Measurements from ENCODE around the gene LRRC1.

Gene LRRC1

GRCh38 chr6:53829698-53830221, 35.0 kb downstream of the LRRC1 start:
- ATAC-seq (ENCODE audit: insufficient read depth, low read depth) (no peak), DNase-seq (no peak)
- Histone ChIP-seq H3K36me3 (ENCODE audit: insufficient read depth, low read length) (no peaks in the 10 kb centered on the region), H4K20me1 (ENCODE audit: insufficient read depth, low read length) (peaks cover 31% of the 10 kb centered on the region; the same call in 1 of the 2 replicates), H3K9ac (ENCODE audit: low read depth, low read length) (no peak overlapping the region), H3K79me2 (ENCODE audit: insufficient read depth, low read length) (peaks cover 97% of the 10 kb centered on the region), H3K27ac (ENCODE audit: low read length) (no peak overlapping the region), H3K4me2 (ENCODE audit: insufficient read depth, low read length) (no peak overlapping the region), H3K4me1 (ENCODE audit: insufficient read depth, low read length) (no peaks in the 10 kb centered on the region), H3K27me3 (ENCODE audit: insufficient read depth, low read length, poor library complexity) (no peaks in the 10 kb centered on the region), H3K9me3 (ENCODE audit: insufficient read depth, low read length, severe bottlenecking) (no peaks in the 10 kb centered on the region), H3K4me3 (ENCODE audit: low read depth in 1 of 2, low read length in 2 of 2) (no peak overlapping the region), H2AFZ (ENCODE audit: low read depth, low read length) (no peak overlapping the region)
- TF ChIP-seq CTCF (IDR thresholded peaks at IDR 0.05; ENCODE audit: borderline replicate concordance, extremely low read depth, low read length, poor library complexity, severe bottlenecking) (no peak), EZH2 (IDR thresholded peaks at IDR 0.05; ENCODE audit: borderline replicate concordance, low read depth, low read length, severe bottlenecking) (no peak)

- no peak for DNase-seq
- no peak for ATAC-seq (ENCODE audit: insufficient read depth, low read depth)
- Histone ChIP-seq H3K4me1 (ENCODE audit: insufficient read depth, low read length) (no peaks in the 10 kb centered on the region), H3K9ac (ENCODE audit: low read depth, low read length) (no peak overlapping the region), H3K9me3 (ENCODE audit: insufficient read depth, low read length, severe bottlenecking) (no peaks in the 10 kb centered on the region), H3K4me2 (ENCODE audit: insufficient read depth, low read length) (no peak overlapping the region), H3K4me3 (ENCODE audit: low read depth in 1 of 2, low read length in 2 of 2) (no peak overlapping the region), H3K27ac (ENCODE audit: low read length) (no peak overlapping the region), H3K79me2 (ENCODE audit: insufficient read depth, low read length) (peaks cover 96% of the 10 kb centered on the region), H3K27me3 (ENCODE audit: insufficient read depth, low read length, poor library complexity) (no peaks in the 10 kb centered on the region), H4K20me1 (ENCODE audit: insufficient read depth, low read length) (peaks cover 27% of the 10 kb centered on the region; the same call in 1 of the 2 replicates), H2AFZ (ENCODE audit: low read depth, low read length) (no peak overlapping the region), H3K36me3 (ENCODE audit: insufficient read depth, low read length) (no peaks in the 10 kb centered on the region)
- TF ChIP-seq EZH2 (IDR thresholded peaks at IDR 0.05; ENCODE audit: borderline replicate concordance, low read depth, low read length, severe bottlenecking), result no peak
- TF ChIP-seq CTCF (IDR thresholded peaks at IDR 0.05; ENCODE audit: borderline replicate concordance, extremely low read depth, low read length, poor library complexity, severe bottlenecking), result no peak
These were observed 35.6 kb downstream of the LRRC1 start for GRCh38 chr6:53830366-53830765.

DNA sequence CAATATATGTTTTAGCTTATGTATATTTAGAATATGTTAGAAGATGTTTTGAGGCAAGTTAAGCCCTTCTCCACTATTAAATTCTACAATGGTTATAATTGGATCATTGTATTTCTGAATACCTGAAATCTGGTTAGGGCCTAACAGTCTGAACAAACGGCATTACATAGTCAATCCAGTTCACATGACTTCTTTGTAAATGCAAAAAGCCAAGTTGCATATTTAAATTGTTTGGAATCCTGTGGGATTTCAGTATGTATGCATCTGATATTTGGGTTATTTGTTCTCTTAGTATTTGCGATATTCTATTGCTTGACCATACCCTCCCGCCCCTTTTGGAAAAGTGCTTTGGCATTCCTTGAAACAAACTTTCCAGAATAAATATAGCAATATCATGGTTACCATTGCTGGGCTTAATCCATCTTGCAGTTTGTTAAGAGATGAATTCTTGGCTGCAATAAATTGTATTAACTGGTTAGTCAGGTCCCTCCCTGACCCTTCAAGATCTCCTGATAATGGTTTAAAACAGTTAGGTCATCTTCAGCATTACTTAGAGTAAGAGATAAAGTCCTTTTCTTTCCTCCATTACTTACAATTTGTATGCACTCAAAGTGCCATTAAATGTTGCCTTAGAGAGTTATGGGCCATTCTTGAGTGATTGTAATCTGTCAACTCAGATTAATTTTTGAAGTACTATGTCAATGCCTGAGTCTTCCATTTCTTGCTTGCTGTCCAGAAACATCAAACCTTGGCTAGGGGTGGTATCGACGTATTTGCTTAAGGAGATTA, 36.5 kb downstream of the LRRC1 start:
- DNase-seq, result no peak
- H3K79me2 ChIP-seq (ENCODE audit: insufficient read depth, low read length), result peaks cover 96% of the 10 kb centered on the region

More for the DNA sequence above, 36.5 kb downstream of the LRRC1 start:
- Histone ChIP-seq H3K36me3 (ENCODE audit: insufficient read depth, low read length) (no peaks in the 10 kb centered on the region), H3K27ac (ENCODE audit: low read length) (no peak overlapping the region), H2AFZ (ENCODE audit: low read depth, low read length) (no peak overlapping the region), H3K4me2 (ENCODE audit: insufficient read depth, low read length) (no peak overlapping the region), H3K4me1 (ENCODE audit: insufficient read depth, low read length) (no peaks in the 10 kb centered on the region), H4K20me1 (ENCODE audit: insufficient read depth, low read length) (peaks cover 28% of the 10 kb centered on the region), H3K9me3 (ENCODE audit: insufficient read depth, low read length, severe bottlenecking) (no peaks in the 10 kb centered on the region), H3K27me3 (ENCODE audit: insufficient read depth, low read length, poor library complexity) (no peaks in the 10 kb centered on the region), H3K4me3 (ENCODE audit: low read depth in 1 of 2, low read length in 2 of 2) (no peak overlapping the region), H3K9ac (ENCODE audit: low read depth, low read length) (no peak overlapping the region)
- ATAC-seq (ENCODE audit: insufficient read depth, low read depth), result no peak
- TF ChIP-seq EZH2 (IDR thresholded peaks at IDR 0.05; ENCODE audit: borderline replicate concordance, low read depth, low read length, severe bottlenecking) (no peak), CTCF (IDR thresholded peaks at IDR 0.05; ENCODE audit: borderline replicate concordance, extremely low read depth, low read length, poor library complexity, severe bottlenecking) (no peak)

All from DND-41 (cell line).